M059J (cell line): Measurements from ENCODE around the gene PROCA1. TPM values are rescaled to one million over a fixed set of nuclear protein-coding genes. Genes with fewer than 3 reads are reported as not detected.
"Not testable (repeated sequence)": the region's sequence is repeated elsewhere in the genome, so short reads cannot be mapped to it uniquely, and the experiment has no call there.

Source experiments
- DNase-seq: peaks from one replicate; pipeline ENCODE4 v3.0.0-alpha.2; 2012; ENCODE audit warnings: low read depth
- total RNA-seq: library from RNA; depleted of rRNA; stranded (reverse); fragments of >200 nt; shearing (Covaris generic); gene quantifications from 2 replicates; pipeline ENCODE4 v1.2.3, GENCODE V29; 2014; rRNA removed

PROCA1 gene
- total RNA-seq, 1 experiment from 2014 or later: 1.3 TPM

DNA sequence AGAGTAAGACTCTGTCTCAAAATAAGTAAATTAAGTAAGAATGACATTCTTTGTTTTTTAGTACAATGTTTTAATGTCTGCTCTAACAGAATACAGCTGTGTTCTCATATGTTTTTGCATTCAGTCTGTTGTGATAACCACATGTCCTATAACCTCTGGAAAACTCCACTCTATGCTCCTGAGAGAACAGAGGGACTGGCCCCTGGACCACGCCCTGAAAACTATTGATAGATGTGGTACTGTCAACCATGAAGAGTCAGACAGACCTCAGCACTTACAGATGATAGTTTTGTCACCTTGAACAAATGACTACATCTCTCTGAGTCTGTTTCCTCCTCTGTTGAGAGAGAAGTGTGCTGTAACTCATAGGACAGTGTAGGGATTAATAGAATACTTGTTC, 41.8 kb downstream of the PROCA1 start:
- no peak for DNase-seq

GRCh38 chr17:28667870-28668269, 43.8 kb downstream of the PROCA1 start:
- DNase-seq: no peak

- no peak for DNase-seq
These were observed 45.7 kb downstream of the PROCA1 start for GRCh38 chr17:28665994-28666393.

GRCh38 chr17:28663723-28664122, 48.0 kb downstream of the PROCA1 start:
- DNase-seq: no peak

DNA sequence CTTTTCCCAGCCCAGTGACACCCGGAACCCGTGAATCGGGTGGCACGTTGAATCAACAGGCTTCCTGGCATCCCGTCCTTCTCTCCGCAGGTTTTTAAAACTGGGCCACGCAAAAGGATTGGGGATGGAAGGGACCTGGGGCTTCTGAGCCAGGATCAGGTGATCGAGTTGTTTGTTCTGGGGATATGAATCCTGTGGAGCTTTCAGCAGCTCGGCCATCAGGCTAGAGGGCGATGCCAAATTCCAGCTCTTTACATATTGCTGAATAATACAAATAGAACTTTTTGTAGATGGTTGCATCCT, 49.2 kb downstream of the PROCA1 start:
- no peak for DNase-seq

DNA sequence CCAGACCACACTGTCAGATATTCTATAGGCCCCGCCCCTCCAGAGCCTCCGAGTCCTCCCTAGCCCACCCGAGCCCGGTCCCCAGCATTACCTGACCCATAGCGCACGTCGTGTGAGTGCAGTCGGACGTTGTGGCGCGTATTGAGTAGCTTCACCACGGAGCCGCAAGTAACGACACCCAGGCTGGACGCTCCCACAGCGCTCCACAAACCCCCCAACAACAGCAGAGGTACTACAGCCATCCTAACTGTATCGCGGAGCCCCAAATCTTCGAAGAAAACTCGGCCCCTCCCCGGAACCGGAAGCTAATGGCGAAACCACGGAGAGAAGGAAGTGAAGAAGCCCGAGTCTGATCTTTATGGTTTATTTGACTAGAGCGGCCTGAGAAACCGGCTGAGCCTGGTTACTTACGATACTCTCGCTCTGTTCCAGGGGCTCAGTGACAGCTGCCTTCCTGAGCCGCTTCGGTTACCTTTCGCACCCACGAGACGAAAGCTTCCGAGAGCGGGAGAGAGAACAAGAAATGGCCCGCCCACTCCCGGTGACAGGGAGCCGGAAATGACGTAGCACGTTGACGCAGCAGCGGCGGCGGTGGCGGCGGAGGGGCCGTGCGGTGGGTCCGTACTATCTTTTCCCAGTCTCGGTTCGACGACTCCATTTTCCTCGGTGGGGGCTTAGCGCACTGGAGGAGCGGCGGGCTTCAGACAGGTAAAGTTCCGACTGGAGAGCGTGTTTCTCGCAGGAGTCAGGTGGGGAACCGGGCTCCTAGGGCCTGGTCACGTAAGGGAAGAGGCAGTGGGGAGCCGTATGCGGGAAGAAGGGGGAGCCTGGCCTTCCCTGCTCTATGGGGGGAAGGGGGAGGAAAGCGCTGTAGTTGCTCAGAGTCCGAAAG, 49.8 kb downstream of the PROCA1 start, which contains the start of the genes SDF2 and SUPT6H:
Gene SDF2 (minus strand): TSS at position 272 of the 892 bp plus-strand sequence. CDS start 30 bp downstream, at position 242.
Gene SUPT6H (plus strand): TSS at position 571 of the 892 bp plus-strand sequence. CDS start 11,197 bp downstream, outside the sequence.
- DNase-seq: peak; percentile 82

- DNase-seq: not testable (repeated sequence)
These were observed 52.2 kb downstream of the PROCA1 start for GRCh38 chr17:28659497-28659881.

DNA sequence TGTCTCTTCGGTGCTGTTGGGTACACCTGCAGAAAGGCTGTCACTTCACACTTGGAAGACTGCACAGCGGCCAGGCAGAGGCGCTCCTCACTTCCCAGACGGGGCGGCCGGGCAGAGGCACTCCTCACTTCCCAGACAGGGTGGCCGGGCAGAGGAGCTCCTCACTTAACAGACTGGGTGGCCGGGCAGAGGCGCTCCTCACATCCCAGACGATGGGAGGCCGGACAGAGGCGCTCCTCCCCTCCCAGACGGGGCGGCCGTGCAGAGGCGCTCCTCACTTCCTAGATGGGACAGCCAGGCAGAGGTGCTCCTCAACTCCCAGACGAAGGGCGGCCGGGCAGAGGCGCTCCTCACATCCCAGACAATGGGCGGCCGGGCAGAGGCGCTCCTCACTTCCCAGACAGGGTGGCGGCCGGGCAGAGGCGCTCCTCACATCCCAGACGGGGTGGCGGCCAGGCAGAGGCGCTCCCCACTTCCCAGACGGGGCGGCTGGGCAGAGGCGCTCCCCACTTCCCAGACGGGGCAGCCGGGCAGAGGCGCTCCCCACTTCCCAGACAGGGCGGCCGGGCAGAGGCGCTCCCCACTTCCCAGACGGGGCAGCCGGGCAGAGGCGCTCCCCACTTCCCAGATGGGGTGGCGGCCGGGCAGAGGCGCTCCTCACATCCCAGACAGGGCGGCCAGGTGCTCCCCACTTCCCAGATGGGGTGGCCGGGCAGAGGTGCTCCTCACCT, 52.8 kb downstream of the PROCA1 start:
- DNase-seq: not testable (repeated sequence)

DNA sequence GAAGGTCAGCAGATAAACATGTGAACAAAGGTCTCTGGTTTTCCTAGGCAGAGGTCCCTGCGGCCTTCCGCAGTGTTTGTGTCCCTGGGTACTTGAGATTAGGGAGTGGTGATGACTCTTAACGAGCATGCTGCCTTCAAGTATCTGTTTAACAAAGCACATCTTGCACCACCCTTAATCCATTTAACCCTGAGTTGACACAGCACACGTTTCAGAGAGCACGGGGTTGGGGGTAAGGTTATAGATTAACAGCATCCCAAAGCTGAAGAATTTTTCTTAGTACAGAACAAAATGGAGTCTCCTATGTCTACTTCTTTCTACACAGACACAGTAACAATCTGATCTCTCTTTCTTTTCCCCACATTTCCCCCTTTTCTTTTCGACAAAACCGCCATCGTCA, 53.3 kb downstream of the PROCA1 start:
- DNase-seq: not testable (repeated sequence)

DNA sequence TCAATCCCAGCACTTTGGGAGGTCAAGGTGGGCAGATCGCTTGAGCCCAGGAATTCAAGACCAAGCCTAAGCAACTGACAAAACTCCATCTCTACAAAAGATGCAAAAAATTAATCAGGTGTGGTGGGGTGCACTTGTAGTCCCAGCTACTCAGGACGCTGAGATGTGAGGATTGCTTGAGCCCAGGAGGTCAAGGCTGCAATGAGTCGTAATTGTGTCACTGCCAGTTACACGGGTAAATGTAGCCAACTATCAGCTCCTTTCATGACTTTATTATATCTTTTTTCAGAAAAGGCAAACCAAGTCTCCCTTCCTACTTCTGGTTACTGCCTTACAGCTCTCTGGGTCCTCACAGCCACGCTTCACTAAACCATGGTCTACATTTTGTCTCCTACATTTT, 53.9 kb downstream of the PROCA1 start:
- peak; percentile 64 for DNase-seq

DNA sequence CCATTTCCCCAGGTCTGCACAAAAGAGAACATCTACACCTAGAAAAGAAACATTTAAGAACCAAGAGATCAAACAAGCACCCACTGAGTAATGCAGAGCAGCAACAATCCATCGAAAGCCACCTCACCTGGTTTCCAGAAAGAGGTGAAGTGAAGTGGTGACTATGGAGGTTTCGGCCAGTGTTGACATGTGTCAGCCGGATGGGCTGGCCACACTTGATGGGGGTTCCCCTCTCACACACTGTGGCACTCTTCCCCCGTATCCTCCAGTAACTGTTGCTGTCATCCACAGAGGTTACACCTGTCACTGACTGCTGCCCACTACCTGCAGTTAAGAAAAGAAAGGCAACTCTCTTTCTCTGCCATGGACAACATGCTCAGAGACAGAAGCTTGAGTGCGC, 56.5 kb downstream of the PROCA1 start:
- DNase-seq: no peak

Other genes starting within 250 kb of the PROCA1 start
- gene SLC13A2, start 238.2 kb downstream of the PROCA1 start, total RNA-seq: not detected in 2 replicates
- not detected in 2 replicates for gene FOXN1, start 205.5 kb downstream of the PROCA1 start, total RNA-seq
- gene UNC119, start 159.3 kb downstream of the PROCA1 start, total RNA-seq: 29.8 and 36.9 TPM in 2 replicates
- gene PIGS, start 140.4 kb downstream of the PROCA1 start, total RNA-seq: 112 and 119 TPM in 2 replicates
- 0.32 TPM in 1 of 2 replicates, not detected in the other for gene ALDOC, start 135.0 kb downstream of the PROCA1 start, total RNA-seq
- 52.9 and 104 TPM in 2 replicates for gene SPAG5, start 112.9 kb downstream of the PROCA1 start, total RNA-seq
- gene RSKR, start 97.7 kb downstream of the PROCA1 start, total RNA-seq: 2.2 and 9.7 TPM in 2 replicates
- gene BLTP2, start 66.7 kb downstream of the PROCA1 start, total RNA-seq: 92.0 and 97.6 TPM in 2 replicates
- gene SDF2, start 50.0 kb downstream of the PROCA1 start, total RNA-seq: 74.0 and 81.7 TPM in 2 replicates
- gene SUPT6H, start 49.7 kb downstream of the PROCA1 start, total RNA-seq: 20.8 and 28.1 TPM in 2 replicates
- 27.3 and 32.1 TPM in 2 replicates for gene RAB34, start 6.0 kb upstream of the PROCA1 start, total RNA-seq
- 444 and 507 TPM in 2 replicates for gene RPL23A, start 8.1 kb upstream of the PROCA1 start, total RNA-seq
- gene TLCD1, start 14.3 kb upstream of the PROCA1 start, total RNA-seq: 9.4 and 11.2 TPM in 2 replicates
- gene NEK8, start 16.9 kb upstream of the PROCA1 start, total RNA-seq: 2.4 and 2.6 TPM in 2 replicates
- gene TRAF4, start 32.1 kb upstream of the PROCA1 start, total RNA-seq: 44.9 and 48.0 TPM in 2 replicates
- gene FAM222B, start 130.9 kb upstream of the PROCA1 start, total RNA-seq: 3.2 and 13.2 TPM in 2 replicates
- 34.4 and 41.7 TPM in 2 replicates for gene ERAL1, start 143.1 kb upstream of the PROCA1 start, total RNA-seq
- 23.6 and 27.6 TPM in 2 replicates for gene FLOT2, start 185.8 kb upstream of the PROCA1 start, total RNA-seq
- 7.1 and 9.0 TPM in 2 replicates for gene DHRS13, start 191.2 kb upstream of the PROCA1 start, total RNA-seq
- gene PHF12, start 239.6 kb upstream of the PROCA1 start, total RNA-seq: 19.8 and 22.9 TPM in 2 replicates